Measurements from ENCODE around the gene SCGB1D4.

Gene SCGB1D4

DNA sequence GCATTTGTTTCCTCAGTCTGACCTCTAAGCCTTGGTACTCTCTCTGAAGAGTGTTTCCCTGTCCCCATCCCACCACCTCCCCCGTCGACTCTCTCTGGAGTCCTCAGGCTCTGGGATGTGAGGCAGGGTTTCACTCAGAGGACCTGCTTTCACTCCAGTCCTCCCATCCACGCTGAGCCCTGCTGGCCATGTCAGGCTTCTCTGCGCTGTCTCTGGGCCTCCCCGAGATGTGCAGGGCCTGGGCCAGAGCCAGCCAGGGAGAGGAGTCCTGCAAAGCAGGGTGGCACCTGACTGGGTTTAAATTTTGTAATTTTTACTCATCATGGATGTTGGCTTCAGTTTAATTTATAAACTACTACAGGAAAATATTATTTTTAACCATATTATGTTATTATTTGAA lies 25.6 kb downstream of the SCGB1D4 start:
- no peak for DNase-seq

DNA sequence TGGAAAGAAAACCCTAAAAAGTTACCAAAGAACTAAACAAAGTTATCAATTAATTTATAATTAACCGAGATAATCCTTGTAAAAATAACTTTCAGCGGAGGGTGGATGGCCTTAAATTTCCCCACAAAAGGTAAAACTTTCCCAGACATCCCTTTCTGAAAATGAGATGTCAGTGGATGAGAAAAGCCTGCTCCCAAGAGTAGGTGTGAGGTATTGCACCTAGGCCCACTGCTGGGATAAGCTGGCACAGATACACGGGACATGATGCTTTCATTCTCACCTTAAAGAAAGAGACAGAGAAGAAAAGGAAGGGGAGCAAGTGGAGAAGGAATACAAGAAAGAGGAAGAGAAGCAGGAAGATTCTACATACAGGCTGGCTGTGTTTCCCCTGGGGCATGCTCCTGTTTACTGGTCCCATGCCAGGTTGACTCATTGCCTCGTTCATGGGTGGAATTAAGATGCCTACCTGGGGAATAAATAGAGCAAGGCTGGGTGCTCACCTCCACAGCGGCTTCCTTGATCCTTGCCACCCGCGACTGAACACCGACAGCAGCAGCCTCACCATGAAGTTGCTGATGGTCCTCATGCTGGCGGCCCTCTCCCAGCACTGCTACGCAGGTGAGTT lies 29.1 kb downstream of the SCGB1D4 start, which contains the start of gene SCGB2A2:
Gene SCGB2A2 (plus strand): TSS at position 505 of the 625 bp plus-strand sequence. CDS start 59 bp downstream, at position 564.
- DNase-seq, result no peak

DNA sequence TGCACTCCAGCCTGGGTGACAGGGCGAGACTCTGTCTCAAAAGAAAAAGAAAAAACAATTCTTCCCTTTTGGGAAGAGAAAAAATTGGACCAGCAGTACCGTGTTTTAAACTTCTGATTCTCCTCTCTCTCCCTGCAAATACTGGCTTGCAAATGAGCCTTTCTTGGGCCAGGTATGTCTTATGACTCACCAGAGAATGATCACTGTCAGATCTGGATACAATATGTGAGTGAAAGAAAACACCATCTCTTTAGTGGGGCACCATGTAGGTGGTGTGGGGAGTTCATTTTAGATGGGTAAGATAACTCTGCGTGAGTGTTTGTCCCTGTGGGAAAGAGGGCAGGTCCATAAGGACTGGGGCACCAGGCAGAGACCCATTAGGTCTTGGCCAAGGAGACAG lies 31.3 kb downstream of the SCGB1D4 start:
- DNase-seq, result no peak

DNA sequence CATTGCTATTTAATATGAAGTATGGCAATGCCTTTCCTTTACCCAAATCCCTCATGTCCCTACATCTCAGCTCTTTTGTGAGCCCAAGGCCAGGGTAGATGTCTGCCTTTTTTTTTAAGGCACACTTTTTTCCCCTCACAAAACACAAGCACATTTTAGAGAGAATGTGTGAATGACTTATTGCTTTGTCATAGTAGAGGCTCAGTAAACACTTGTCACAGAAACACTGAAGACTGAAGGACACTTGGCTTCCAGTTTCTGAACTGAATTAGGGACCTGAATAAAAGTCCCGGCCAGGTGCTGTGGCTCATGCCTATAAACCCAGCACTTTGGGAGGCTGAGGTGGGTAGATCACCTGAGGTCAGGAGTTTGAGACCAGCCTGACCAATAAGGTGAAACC lies 31.8 kb downstream of the SCGB1D4 start:
- no peak for DNase-seq

DNA sequence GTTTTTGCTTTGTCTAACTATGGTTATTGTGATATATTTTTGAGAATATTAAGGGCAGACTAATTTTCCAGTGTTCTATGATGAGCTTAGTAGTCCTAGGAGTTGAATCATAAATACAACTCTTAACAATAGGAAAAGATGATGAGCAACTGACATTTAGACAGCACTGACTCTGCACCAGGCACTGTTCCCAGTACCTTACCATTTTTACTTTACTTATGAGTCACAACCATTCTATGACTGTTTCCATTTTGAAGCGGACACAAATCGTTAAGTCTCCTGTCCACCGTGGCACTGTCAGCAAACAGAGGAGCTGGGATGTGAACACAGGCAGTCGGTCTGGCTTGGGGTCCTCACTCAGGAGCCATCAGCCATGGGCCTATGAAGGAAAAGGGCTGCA lies 32.3 kb downstream of the SCGB1D4 start:
- peak; percentile 47 for DNase-seq

DNA sequence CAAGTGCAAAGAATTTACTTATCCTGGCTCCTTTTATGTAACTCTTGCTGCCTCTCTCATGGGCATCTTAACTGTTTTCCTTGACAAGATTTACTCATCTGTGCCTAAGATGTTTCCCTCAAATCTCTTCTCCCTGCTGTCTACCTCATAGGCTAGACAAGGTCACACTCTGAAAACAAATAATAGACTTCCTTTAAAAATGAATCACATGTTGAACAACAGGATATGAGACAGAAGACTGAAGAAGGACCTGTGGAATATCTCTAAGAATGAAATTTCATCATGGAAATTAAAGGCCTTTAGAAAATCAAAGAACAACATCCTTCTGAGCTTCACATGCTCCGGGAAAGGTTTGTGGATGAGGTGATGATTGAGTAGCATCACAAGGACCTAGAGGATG lies 34.9 kb downstream of the SCGB1D4 start:
- no peak for DNase-seq

DNA sequence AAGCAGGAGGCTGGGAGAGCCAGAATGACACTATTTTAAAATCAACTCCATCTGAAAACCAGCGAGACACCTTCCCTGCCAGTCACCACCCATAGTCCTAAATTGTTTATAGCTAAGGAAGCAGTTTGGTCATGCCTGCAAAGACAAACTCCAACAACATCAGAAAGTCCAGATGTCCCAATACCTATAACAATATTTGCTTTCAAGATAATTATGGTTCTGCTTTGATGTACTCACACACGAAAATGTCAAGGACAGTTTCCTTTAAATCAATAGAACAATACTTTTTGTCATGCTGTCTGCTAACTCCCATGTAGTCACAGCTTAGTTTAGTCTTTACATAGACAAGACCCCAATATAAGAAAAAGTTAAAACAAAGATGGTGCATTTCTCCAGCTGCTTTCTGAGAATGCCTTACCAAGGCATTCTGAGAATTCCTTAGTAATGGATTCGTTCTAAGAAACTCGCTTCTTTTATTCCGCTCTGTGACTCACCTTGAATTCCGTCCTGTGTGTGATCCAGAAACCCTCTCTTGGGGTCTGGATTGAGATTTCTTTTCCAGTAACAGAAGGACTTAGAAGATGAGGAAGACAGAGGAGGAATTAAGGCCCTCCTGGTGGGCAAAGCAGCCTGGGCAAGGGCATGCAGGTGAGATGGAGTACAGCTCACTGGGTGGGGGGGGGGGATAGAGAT lies 38.5 kb downstream of the SCGB1D4 start:
- no peak for DNase-seq

DNA sequence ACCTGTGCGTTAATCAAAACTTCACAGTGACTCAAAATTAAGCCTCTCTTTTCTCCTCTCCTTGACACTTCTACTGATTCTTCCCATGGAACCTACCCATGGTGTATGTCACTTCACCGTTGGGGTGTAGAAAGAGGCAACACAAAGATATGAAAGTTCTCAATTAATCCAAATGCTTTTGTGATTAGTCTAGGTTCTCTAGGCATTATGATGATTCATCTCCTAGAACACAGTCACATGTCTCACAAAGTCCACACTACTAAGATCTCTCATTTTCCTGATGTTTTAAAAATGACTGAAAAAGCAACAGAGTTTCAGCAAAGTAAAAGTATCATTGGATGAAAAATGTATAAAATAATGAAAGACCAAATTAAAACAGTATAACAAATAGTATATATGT lies 42.6 kb downstream of the SCGB1D4 start:
- no peak for DNase-seq

DNA sequence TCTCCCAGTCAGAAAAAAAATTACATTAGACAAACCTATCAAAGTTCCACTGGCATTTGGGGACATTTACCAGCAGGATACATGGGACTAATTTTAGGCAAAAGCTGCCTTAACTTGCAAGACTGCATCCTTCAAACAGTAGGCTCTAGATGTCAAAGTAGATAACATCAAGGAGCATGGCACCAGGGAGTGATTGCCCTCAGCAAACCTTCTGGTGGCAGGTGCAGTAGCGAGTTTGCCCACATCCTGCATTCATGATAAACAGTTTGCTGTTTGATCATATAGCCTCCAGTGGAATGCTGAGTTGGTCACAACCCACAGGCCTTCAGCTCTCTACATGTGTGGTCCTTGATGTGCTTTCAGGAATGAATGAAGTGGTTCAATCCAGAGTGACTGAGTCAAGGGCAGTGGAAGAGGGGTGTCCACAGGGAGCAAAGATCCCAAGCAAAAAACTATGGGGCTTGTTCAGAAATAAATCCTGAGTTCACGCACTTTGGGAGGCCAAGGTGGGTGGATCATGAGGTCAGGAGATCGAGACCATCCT lies 44.8 kb downstream of the SCGB1D4 start:
- no peak for DNase-seq

DNA sequence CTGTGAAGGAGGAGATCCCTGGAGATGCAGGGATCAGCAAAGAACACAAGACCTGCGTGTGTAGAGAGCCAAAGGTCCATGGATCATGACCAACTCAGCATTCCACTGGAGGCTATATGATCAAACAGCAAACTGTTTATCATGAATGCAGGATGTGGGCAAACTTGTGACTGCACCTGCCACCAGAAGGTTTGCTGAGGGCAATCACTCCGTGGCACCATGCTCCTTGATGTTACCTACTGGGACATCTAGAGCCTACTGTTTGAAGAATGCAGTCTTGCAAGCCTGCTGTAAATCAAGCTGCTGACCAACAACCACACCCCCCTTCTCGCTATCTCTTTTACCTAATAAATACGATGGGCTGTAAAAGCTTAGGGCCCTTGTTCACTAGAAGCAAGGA lies 47.2 kb downstream of the SCGB1D4 start:
- DNase-seq, result no peak
